ENCODE data around the gene HOXB2.

HOXB2 gene

GRCh38 chr17:48551596-48552465, 6.9 kb upstream of the HOXB2 start:
- DNase-seq (ENCODE audit: extremely low read depth, low read depth), result no peak
- TF ChIP-seq, protein P1, sequence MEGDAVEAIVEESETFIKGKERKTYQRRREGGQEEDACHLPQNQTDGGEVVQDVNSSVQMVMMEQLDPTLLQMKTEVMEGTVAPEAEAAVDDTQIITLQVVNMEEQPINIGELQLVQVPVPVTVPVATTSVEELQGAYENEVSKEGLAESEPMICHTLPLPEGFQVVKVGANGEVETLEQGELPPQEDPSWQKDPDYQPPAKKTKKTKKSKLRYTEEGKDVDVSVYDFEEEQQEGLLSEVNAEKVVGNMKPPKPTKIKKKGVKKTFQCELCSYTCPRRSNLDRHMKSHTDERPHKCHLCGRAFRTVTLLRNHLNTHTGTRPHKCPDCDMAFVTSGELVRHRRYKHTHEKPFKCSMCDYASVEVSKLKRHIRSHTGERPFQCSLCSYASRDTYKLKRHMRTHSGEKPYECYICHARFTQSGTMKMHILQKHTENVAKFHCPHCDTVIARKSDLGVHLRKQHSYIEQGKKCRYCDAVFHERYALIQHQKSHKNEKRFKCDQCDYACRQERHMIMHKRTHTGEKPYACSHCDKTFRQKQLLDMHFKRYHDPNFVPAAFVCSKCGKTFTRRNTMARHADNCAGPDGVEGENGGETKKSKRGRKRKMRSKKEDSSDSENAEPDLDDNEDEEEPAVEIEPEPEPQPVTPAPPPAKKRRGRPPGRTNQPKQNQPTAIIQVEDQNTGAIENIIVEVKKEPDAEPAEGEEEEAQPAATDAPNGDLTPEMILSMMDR (IDR thresholded peaks at IDR 0.05; ENCODE audit: low read depth, low read length, missing control alignments), result no peak
- H3K4me3 ChIP-seq (replicated peaks; ENCODE audit: low read depth, low read length), result no peak overlapping the region

DNA sequence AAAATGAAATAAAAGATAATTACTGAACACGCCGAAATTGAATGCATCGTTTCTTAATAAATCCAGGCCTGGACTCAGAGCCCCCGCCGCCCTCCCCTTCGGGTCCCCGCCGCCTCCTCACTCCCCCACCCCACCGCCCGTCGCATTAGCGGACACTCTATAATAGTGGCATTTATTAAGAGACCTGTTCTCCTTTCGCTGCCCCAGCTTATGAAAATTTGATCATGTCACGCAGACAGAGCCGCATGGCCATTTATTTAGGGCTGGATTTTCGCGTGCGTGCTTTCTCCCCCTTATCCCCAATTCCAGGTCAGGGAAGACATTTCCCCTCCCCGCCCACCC, 6.3 kb upstream of the HOXB2 start:
- H3K4me3 ChIP-seq (replicated peaks; ENCODE audit: low read depth, low read length), result no peak overlapping the region
- DNase-seq (ENCODE audit: extremely low read depth, low read depth), result no peak

GRCh38 chr17:48550502-48551213, 5.7 kb upstream of the HOXB2 start:
- no peak for DNase-seq (ENCODE audit: extremely low read depth, low read depth)
- TF ChIP-seq, protein P1 (IDR thresholded peaks at IDR 0.05; ENCODE audit: low read depth, low read length, missing control alignments), result no peak
- no peak overlapping the region for H3K4me3 ChIP-seq (replicated peaks; ENCODE audit: low read depth, low read length)

More for the DNA sequence above, 6.3 kb upstream of the HOXB2 start:
- TF ChIP-seq, protein P1 (IDR thresholded peaks at IDR 0.05; ENCODE audit: low read depth, low read length, missing control alignments), result no peak

GRCh38 chr17:48549914-48550501, 5.1 kb upstream of the HOXB2 start:
- TF ChIP-seq, protein P1 (IDR thresholded peaks at IDR 0.05; ENCODE audit: low read depth, low read length, missing control alignments), result no peak
- no peak for DNase-seq (ENCODE audit: extremely low read depth, low read depth)
- no peak overlapping the region for H3K4me3 ChIP-seq (replicated peaks; ENCODE audit: low read depth, low read length)

- TF ChIP-seq, protein P1 (IDR thresholded peaks at IDR 0.05; ENCODE audit: low read depth, low read length, missing control alignments), result no peak
- no peak for DNase-seq (ENCODE audit: extremely low read depth, low read depth)
- H3K4me3 ChIP-seq (replicated peaks; ENCODE audit: low read depth, low read length), result no peak overlapping the region
Observed at GRCh38 chr17:48549281-48549630, 4.3 kb upstream of the HOXB2 start.

GRCh38 chr17:48548523-48549280, 3.8 kb upstream of the HOXB2 start:
- TF ChIP-seq, protein P1 (IDR thresholded peaks at IDR 0.05; ENCODE audit: low read depth, low read length, missing control alignments), result no peak
- no peak for DNase-seq (ENCODE audit: extremely low read depth, low read depth)
- no peak overlapping the region for H3K4me3 ChIP-seq (replicated peaks; ENCODE audit: low read depth, low read length)
